Stimulated activated CD8-positive, alpha-beta memory T cell treated with anti-CD3 and anti-CD28 coated beads, Interleukin-2, amount 100 ng/mL, for 48 hours (primary cell): ENCODE results near the gene RBM39.
"Not testable (repeated sequence)": the region's sequence is repeated elsewhere in the genome, so short reads cannot be mapped to it uniquely, and the experiment has no call there.

Experiments
- DNase-seq, 2 donors: peaks; one replicate each; pipeline ENCODE4 v3.0.0-alpha.2; 2020; ENCODE audit warnings: low read depth in 2 of 2

RBM39 gene

GRCh38 chr20:35741892-35742740, at the start of gene RBM39:
Gene RBM39, minus strand, starts transcription at chr20:35742260. Its CDS starts 1,386 bp downstream, at chr20:35740874.
- peak; percentile 97 for DNase-seq

- DNase-seq = no peak
These were observed 49.8 kb upstream of the RBM39 start for GRCh38 chr20:35791821-35792220.

GRCh38 chr20:35791097-35791496, 49.0 kb upstream of the RBM39 start:
- DNase-seq = no peak

- no peak for DNase-seq
These were observed 46.7 kb upstream of the RBM39 start for GRCh38 chr20:35788796-35789195.

GRCh38 chr20:35785541-35785940, 43.5 kb upstream of the RBM39 start:
- not testable (repeated sequence) for DNase-seq

- DNase-seq = not testable (repeated sequence)
These were observed 41.8 kb upstream of the RBM39 start for GRCh38 chr20:35783811-35784210.

- DNase-seq = no peak
These were observed 34.5 kb upstream of the RBM39 start for GRCh38 chr20:35776513-35777101.

- DNase-seq = no peak
These were observed 32.3 kb upstream of the RBM39 start for GRCh38 chr20:35774391-35774790.

- peak in 1 of 2 donors; percentile 18 for DNase-seq
These were observed 31.2 kb upstream of the RBM39 start for GRCh38 chr20:35773154-35773751.

GRCh38 chr20:35772563-35773058, 30.6 kb upstream of the RBM39 start:
- DNase-seq = no peak

GRCh38 chr20:35771689-35772562, 29.9 kb upstream of the RBM39 start, which contains the start of gene PHF20:
Gene PHF20, plus strand, starts transcription at chr20:35772015. Its CDS starts 29,508 bp downstream, at chr20:35801523.
- peak; percentile 100 for DNase-seq

GRCh38 chr20:35771367-35771688, 29.3 kb upstream of the RBM39 start:
- no peak for DNase-seq

- DNase-seq = peak; percentile 23 to 46
These were observed 26.9 kb upstream of the RBM39 start for GRCh38 chr20:35768731-35769664.

GRCh38 chr20:35767683-35768481, 25.8 kb upstream of the RBM39 start:
- DNase-seq = peak; percentile 25 to 32

GRCh38 chr20:35766843-35767242, 24.8 kb upstream of the RBM39 start:
- DNase-seq = no peak

GRCh38 chr20:35764936-35765335, 22.9 kb upstream of the RBM39 start:
- DNase-seq = not testable (repeated sequence)

GRCh38 chr20:35762461-35762860, 20.4 kb upstream of the RBM39 start:
- DNase-seq = no peak

- DNase-seq = not testable (repeated sequence)
These were observed 19.5 kb upstream of the RBM39 start for GRCh38 chr20:35761548-35761947.

- DNase-seq = no peak
These were observed 15.1 kb upstream of the RBM39 start for GRCh38 chr20:35757098-35757705.
